ENCODE results near the gene MAD1L1.

MAD1L1 gene

GRCh38 chr7:2082139-2082998, 150.4 kb downstream of the MAD1L1 start:
- Histone ChIP-seq H3K9me2 (replicated peaks; ENCODE audit: control insufficient read depth, low read length) (no peaks in the 10 kb centered on the region), H3K9me3 (ENCODE audit: control insufficient read depth, insufficient read depth, low read length) (no peaks in the 10 kb centered on the region), H3K79me2 (ENCODE audit: control insufficient read depth, low read length) (no peaks in the 10 kb centered on the region), H3K4me1 (ENCODE audit: control insufficient read depth, low read length) (peaks cover 4% of the 10 kb centered on the region; the same call in 1 of the 2 replicates), H3K36me3 (ENCODE audit: control insufficient read depth, low read length) (peaks cover 8% of the 10 kb centered on the region; the same call in 1 of the 2 replicates), H3K4me3 (ENCODE audit: low read length) (no peak overlapping the region), H3F3A (ENCODE audit: control insufficient read depth, insufficient read depth) (no peaks in the 10 kb centered on the region), H3K27me3 (ENCODE audit: control insufficient read depth, low read length) (no peaks in the 10 kb centered on the region), H4K20me1 (ENCODE audit: control insufficient read depth, insufficient read depth, low read depth, low read length) (peaks cover 4% of the 10 kb centered on the region; the same call in 1 of the 2 replicates), H3K4me2 (ENCODE audit: low read length) (no peak overlapping the region), H3K27ac (ENCODE audit: low read depth, low read length) (no peak overlapping the region)
- TF ChIP-seq EZH2phosphoT487 (IDR thresholded peaks at IDR 0.05; ENCODE audit: borderline replicate concordance, low read length) = no peak
- TF ChIP-seq, protein P1, sequence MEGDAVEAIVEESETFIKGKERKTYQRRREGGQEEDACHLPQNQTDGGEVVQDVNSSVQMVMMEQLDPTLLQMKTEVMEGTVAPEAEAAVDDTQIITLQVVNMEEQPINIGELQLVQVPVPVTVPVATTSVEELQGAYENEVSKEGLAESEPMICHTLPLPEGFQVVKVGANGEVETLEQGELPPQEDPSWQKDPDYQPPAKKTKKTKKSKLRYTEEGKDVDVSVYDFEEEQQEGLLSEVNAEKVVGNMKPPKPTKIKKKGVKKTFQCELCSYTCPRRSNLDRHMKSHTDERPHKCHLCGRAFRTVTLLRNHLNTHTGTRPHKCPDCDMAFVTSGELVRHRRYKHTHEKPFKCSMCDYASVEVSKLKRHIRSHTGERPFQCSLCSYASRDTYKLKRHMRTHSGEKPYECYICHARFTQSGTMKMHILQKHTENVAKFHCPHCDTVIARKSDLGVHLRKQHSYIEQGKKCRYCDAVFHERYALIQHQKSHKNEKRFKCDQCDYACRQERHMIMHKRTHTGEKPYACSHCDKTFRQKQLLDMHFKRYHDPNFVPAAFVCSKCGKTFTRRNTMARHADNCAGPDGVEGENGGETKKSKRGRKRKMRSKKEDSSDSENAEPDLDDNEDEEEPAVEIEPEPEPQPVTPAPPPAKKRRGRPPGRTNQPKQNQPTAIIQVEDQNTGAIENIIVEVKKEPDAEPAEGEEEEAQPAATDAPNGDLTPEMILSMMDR (IDR thresholded peaks at IDR 0.05; ENCODE audit: low read depth, low read length, poor library complexity, severe bottlenecking) = no peak

- Histone ChIP-seq H3K4me2 (ENCODE audit: low read length) (no peak overlapping the region), H3K9me2 (replicated peaks; ENCODE audit: control insufficient read depth, low read length) (no peaks in the 10 kb centered on the region), H3K9me3 (ENCODE audit: control insufficient read depth, insufficient read depth, low read length) (no peaks in the 10 kb centered on the region), H3K4me3 (ENCODE audit: low read length) (no peak overlapping the region), H3K4me1 (ENCODE audit: control insufficient read depth, low read length) (peaks cover 4% of the 10 kb centered on the region; the same call in 1 of the 2 replicates), H3K79me2 (ENCODE audit: control insufficient read depth, low read length) (no peaks in the 10 kb centered on the region), H3K27ac (ENCODE audit: low read depth, low read length) (no peak overlapping the region), H3K36me3 (ENCODE audit: control insufficient read depth, low read length) (peaks cover 8% of the 10 kb centered on the region; the same call in 1 of the 2 replicates), H4K20me1 (ENCODE audit: control insufficient read depth, insufficient read depth, low read depth, low read length) (peaks cover 4% of the 10 kb centered on the region; the same call in 1 of the 2 replicates), H3F3A (ENCODE audit: control insufficient read depth, insufficient read depth) (no peaks in the 10 kb centered on the region), H3K27me3 (ENCODE audit: control insufficient read depth, low read length) (no peaks in the 10 kb centered on the region)
- no peak for TF ChIP-seq EZH2phosphoT487 (IDR thresholded peaks at IDR 0.05; ENCODE audit: borderline replicate concordance, low read length)
- TF ChIP-seq, protein P1 (IDR thresholded peaks at IDR 0.05; ENCODE audit: low read depth, low read length, poor library complexity, severe bottlenecking) = no peak
Observed at GRCh38 chr7:2081526-2082135, 151.1 kb downstream of the MAD1L1 start.

DNA sequence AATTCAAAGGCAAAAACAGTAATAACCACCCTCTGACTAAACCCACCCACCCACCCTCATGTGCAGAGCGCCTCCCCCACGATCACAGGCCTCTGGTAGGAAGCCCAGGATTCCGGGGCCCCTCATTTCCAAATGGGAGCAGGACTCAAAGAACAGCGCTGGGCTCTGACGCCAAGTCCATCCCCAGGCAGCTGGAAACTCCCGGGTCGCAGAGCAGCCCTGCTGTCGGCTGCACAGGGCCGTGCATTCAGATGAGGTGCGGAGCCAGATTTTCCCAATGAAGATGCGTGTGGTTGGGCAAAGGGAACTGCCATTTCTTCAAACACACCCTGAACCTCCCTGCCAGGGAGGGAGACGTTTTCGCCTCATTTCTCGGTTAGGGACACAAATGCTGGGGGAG, 152.3 kb downstream of the MAD1L1 start:
- no peaks in the 10 kb centered on the region for H3K9me3 ChIP-seq (ENCODE audit: control insufficient read depth, insufficient read depth, low read length)
- H3K79me2 ChIP-seq (ENCODE audit: control insufficient read depth, low read length) = no peaks in the 10 kb centered on the region
- H3K4me1 ChIP-seq (ENCODE audit: control insufficient read depth, low read length) = peaks cover 4% of the 10 kb centered on the region; the same call in 1 of the 2 replicates
- no peak overlapping the region for H3K4me2 ChIP-seq (ENCODE audit: low read length)
- H3K27me3 ChIP-seq (ENCODE audit: control insufficient read depth, low read length) = no peaks in the 10 kb centered on the region
- peaks cover 8% of the 10 kb centered on the region; the same call in 1 of the 2 replicates for H3K36me3 ChIP-seq (ENCODE audit: control insufficient read depth, low read length)
- TF ChIP-seq EZH2phosphoT487 (IDR thresholded peaks at IDR 0.05; ENCODE audit: borderline replicate concordance, low read length) = no peak
- TF ChIP-seq, protein P1 (IDR thresholded peaks at IDR 0.05; ENCODE audit: low read depth, low read length, poor library complexity, severe bottlenecking) = no peak
- H4K20me1 ChIP-seq (ENCODE audit: control insufficient read depth, insufficient read depth, low read depth, low read length) = peaks cover 4% of the 10 kb centered on the region; the same call in 1 of the 2 replicates
- no peak overlapping the region for H3K4me3 ChIP-seq (ENCODE audit: low read length)
- H3F3A ChIP-seq (ENCODE audit: control insufficient read depth, insufficient read depth) = no peaks in the 10 kb centered on the region
- no peak overlapping the region for H3K27ac ChIP-seq (ENCODE audit: low read depth, low read length)
- H3K9me2 ChIP-seq (replicated peaks; ENCODE audit: control insufficient read depth, low read length) = no peaks in the 10 kb centered on the region
